ENCODE data around the gene CCDC171.
"Not testable (repeated sequence)": the region's sequence is repeated elsewhere in the genome, so short reads cannot be mapped to it uniquely, and the experiment has no call there.

The CCDC171 gene

GRCh38 chr9:15570769-15571168 lies 17.9 kb downstream of the CCDC171 start:
- no peak for DNase-seq

GRCh38 chr9:15572200-15572770 lies 19.4 kb downstream of the CCDC171 start:
- no peak for DNase-seq

- no peak for DNase-seq
Measured at GRCh38 chr9:15576350-15577050, 23.7 kb downstream of the CCDC171 start.

GRCh38 chr9:15578714-15579113 lies 25.9 kb downstream of the CCDC171 start:
- no peak for DNase-seq

- no peak for DNase-seq
Measured at GRCh38 chr9:15584379-15584778, 31.5 kb downstream of the CCDC171 start.

GRCh38 chr9:15592317-15592716 lies 39.5 kb downstream of the CCDC171 start:
- no peak for DNase-seq

- not testable (repeated sequence) for DNase-seq
Measured at GRCh38 chr9:15592940-15593339, 40.1 kb downstream of the CCDC171 start.

- not testable (repeated sequence) for DNase-seq
Measured at GRCh38 chr9:15600666-15601330, 48.0 kb downstream of the CCDC171 start.

GRCh38 chr9:15606643-15607472 lies 54.0 kb downstream of the CCDC171 start:
- peak; percentile 70 for DNase-seq

GRCh38 chr9:15612962-15613361 lies 60.1 kb downstream of the CCDC171 start:
- no peak for DNase-seq

GRCh38 chr9:15617782-15618181 lies 64.9 kb downstream of the CCDC171 start:
- DNase-seq, result no peak

GRCh38 chr9:15618540-15619331 lies 65.9 kb downstream of the CCDC171 start:
- DNase-seq, result no peak

GRCh38 chr9:15622318-15622971 lies 69.6 kb downstream of the CCDC171 start:
- no peak for DNase-seq

GRCh38 chr9:15635752-15636151 lies 82.9 kb downstream of the CCDC171 start:
- DNase-seq, result no peak

GRCh38 chr9:15640121-15640520 lies 87.3 kb downstream of the CCDC171 start:
- DNase-seq, result no peak

GRCh38 chr9:15641291-15641690 lies 88.4 kb downstream of the CCDC171 start:
- DNase-seq, result no peak

- DNase-seq, result peak; percentile 26
Measured at GRCh38 chr9:15642369-15642962, 89.6 kb downstream of the CCDC171 start.

- DNase-seq, result no peak
Measured at GRCh38 chr9:15670246-15670645, 117.4 kb downstream of the CCDC171 start.

- no peak for DNase-seq
Measured at GRCh38 chr9:15670894-15671293, 118.1 kb downstream of the CCDC171 start.

GRCh38 chr9:15693701-15694100 lies 140.9 kb downstream of the CCDC171 start:
- DNase-seq, result no peak

- DNase-seq, result no peak
Measured at GRCh38 chr9:15696979-15697378, 144.1 kb downstream of the CCDC171 start.

GRCh38 chr9:15697446-15697851 lies 144.6 kb downstream of the CCDC171 start:
- no peak for DNase-seq
